ENCODE results near the gene KCNC3. TPM values are rescaled to one million over a fixed set of nuclear protein-coding genes. Genes with fewer than 3 reads are reported as not detected.
A peak's percentile ranks its signal among the peaks of the same experiment; 100 is the strongest.

Gene KCNC3
- total and polyA plus RNA-seq, 4 donors = 0.15 to 3.2 (median 1.2) TPM

GRCh38 chr19:50293263-50294004, 35.7 kb downstream of the KCNC3 start:
- Histone ChIP-seq H3K4me1 (ENCODE audit: control insufficient read depth in 1 of 2, insufficient read depth in 2 of 2, low read length in 2 of 2) (no peaks in the 10 kb centered on the region), H3K36me3 (ENCODE audit: control insufficient read depth in 1 of 2, insufficient read depth in 2 of 2, low read length in 1 of 2) (peaks cover 0 to 2% of the 10 kb centered on the region in 2 donors), H3K27ac (ENCODE audit: low read depth in 1 of 2, low read length in 2 of 2) (no peak overlapping the region), H3K9me3 (ENCODE audit: control insufficient read depth, low read length) (no peaks in the 10 kb centered on the region), H3K27me3 (ENCODE audit: control insufficient read depth in 1 of 2, insufficient read depth in 2 of 2, low read length in 1 of 2) (no peaks in the 10 kb centered on the region), H3K4me3 (ENCODE audit: low read length in 2 of 2) (no peak overlapping the region)
- whole genome bisulfite sequencing, 2 donors = 85 to 88% methylated on average over 11 to 14 of the region's 14 CpGs
- ATAC-seq (ENCODE audit: low FRiP score) (no peak), DNase-seq (peak in 1 of 2 donors; percentile 57)
- intact Hi-C loops (cut with DNase I) = no loop called here

GRCh38 chr19:50292216-50292827, 36.9 kb downstream of the KCNC3 start:
- no peaks in the 10 kb centered on the region for H3K4me1 ChIP-seq (ENCODE audit: control insufficient read depth in 1 of 2, insufficient read depth in 2 of 2, low read length in 2 of 2)
- no peaks in the 10 kb centered on the region for H3K9me3 ChIP-seq (ENCODE audit: control insufficient read depth, low read length)
- H3K27ac ChIP-seq (ENCODE audit: low read depth in 1 of 2, low read length in 2 of 2) = no peak overlapping the region
- peaks cover 0 to 2% of the 10 kb centered on the region in 2 donors for H3K36me3 ChIP-seq (ENCODE audit: control insufficient read depth in 1 of 2, insufficient read depth in 2 of 2, low read length in 1 of 2)
- ATAC-seq (ENCODE audit: low FRiP score) (no peak), DNase-seq (peak in 1 of 2 donors; percentile 42)
- H3K4me3 ChIP-seq (ENCODE audit: low read length in 2 of 2) = no peak overlapping the region
- H3K27me3 ChIP-seq (ENCODE audit: control insufficient read depth in 1 of 2, insufficient read depth in 2 of 2, low read length in 1 of 2) = no peaks in the 10 kb centered on the region
- intact Hi-C loops (cut with DNase I) = no loop called here
- 81 to 87% methylated on average over 11 of the region's 11 CpGs for WGBS, 2 donors

GRCh38 chr19:50290775-50291174, 38.4 kb downstream of the KCNC3 start:
- Histone ChIP-seq H3K9me3 (ENCODE audit: control insufficient read depth, low read length) (peaks cover 4% of the 10 kb centered on the region), H3K4me1 (ENCODE audit: control insufficient read depth in 1 of 2, insufficient read depth in 2 of 2, low read length in 2 of 2) (no peaks in the 10 kb centered on the region), H3K36me3 (ENCODE audit: control insufficient read depth in 1 of 2, insufficient read depth in 2 of 2, low read length in 1 of 2) (peaks cover 0 to 2% of the 10 kb centered on the region in 2 donors), H3K4me3 (ENCODE audit: low read length in 2 of 2) (no peak overlapping the region), H3K27me3 (ENCODE audit: control insufficient read depth in 1 of 2, insufficient read depth in 2 of 2, low read length in 1 of 2) (no peaks in the 10 kb centered on the region), H3K27ac (ENCODE audit: low read depth in 1 of 2, low read length in 2 of 2) (no peak overlapping the region)
- intact Hi-C loops (cut with DNase I) = no loop called here
- WGBS, 2 donors = 78 to 84% methylated on average over 14 to 15 of the region's 15 CpGs
- DNase-seq = peak in 1 of 2 donors; percentile 57
- no peak for ATAC-seq (ENCODE audit: low FRiP score)

- WGBS, 2 donors = 80 to 81% methylated on average over 6 of the region's 6 CpGs
- ATAC-seq (ENCODE audit: low FRiP score) = no peak
- intact Hi-C loops (cut with DNase I) = no loop called here
- peak in 1 of 2 donors; percentile 58 for DNase-seq
- H3K4me3 ChIP-seq (ENCODE audit: low read length in 2 of 2) = no peak overlapping the region
- peaks cover 0 to 2% of the 10 kb centered on the region in 2 donors for H3K36me3 ChIP-seq (ENCODE audit: control insufficient read depth in 1 of 2, insufficient read depth in 2 of 2, low read length in 1 of 2)
- no peaks in the 10 kb centered on the region for H3K27me3 ChIP-seq (ENCODE audit: control insufficient read depth in 1 of 2, insufficient read depth in 2 of 2, low read length in 1 of 2)
- H3K4me1 ChIP-seq (ENCODE audit: control insufficient read depth in 1 of 2, insufficient read depth in 2 of 2, low read length in 2 of 2) = no peaks in the 10 kb centered on the region
- H3K27ac ChIP-seq (ENCODE audit: low read depth in 1 of 2, low read length in 2 of 2) = no peak overlapping the region
- peaks cover 4% of the 10 kb centered on the region for H3K9me3 ChIP-seq (ENCODE audit: control insufficient read depth, low read length)
Measured at GRCh38 chr19:50290011-50290410, 39.2 kb downstream of the KCNC3 start.

- 91 to 93% methylated on average over 5 of the region's 5 CpGs for WGBS, 2 donors
- H3K27ac ChIP-seq (ENCODE audit: low read depth in 1 of 2, low read length in 2 of 2) = no peak overlapping the region
- peaks cover 0 to 2% of the 10 kb centered on the region in 2 donors for H3K36me3 ChIP-seq (ENCODE audit: control insufficient read depth in 1 of 2, insufficient read depth in 2 of 2, low read length in 1 of 2)
- DNase-seq (no peak), ATAC-seq (ENCODE audit: low FRiP score) (no peak)
- H3K4me1 ChIP-seq (ENCODE audit: control insufficient read depth in 1 of 2, insufficient read depth in 2 of 2, low read length in 2 of 2) = no peaks in the 10 kb centered on the region
- peaks cover 4% of the 10 kb centered on the region for H3K9me3 ChIP-seq (ENCODE audit: control insufficient read depth, low read length)
- no peak overlapping the region for H3K4me3 ChIP-seq (ENCODE audit: low read length in 2 of 2)
- intact Hi-C loops (cut with DNase I) = no loop called here
- no peaks in the 10 kb centered on the region for H3K27me3 ChIP-seq (ENCODE audit: control insufficient read depth in 1 of 2, insufficient read depth in 2 of 2, low read length in 1 of 2)
Measured at GRCh38 chr19:50288954-50289353, 40.2 kb downstream of the KCNC3 start.

- H3K4me3 ChIP-seq (ENCODE audit: low read length in 2 of 2) = no peak overlapping the region
- H3K36me3 ChIP-seq (ENCODE audit: control insufficient read depth in 1 of 2, insufficient read depth in 2 of 2, low read length in 1 of 2) = peaks cover 0 to 2% of the 10 kb centered on the region in 2 donors
- intact Hi-C loops (cut with DNase I) = no loop called here
- no peak overlapping the region for H3K27ac ChIP-seq (ENCODE audit: low read depth in 1 of 2, low read length in 2 of 2)
- WGBS, 2 donors = 94% methylated on average over 2 of the region's 2 CpGs
- no peaks in the 10 kb centered on the region for H3K4me1 ChIP-seq (ENCODE audit: control insufficient read depth in 1 of 2, insufficient read depth in 2 of 2, low read length in 2 of 2)
- H3K27me3 ChIP-seq (ENCODE audit: control insufficient read depth in 1 of 2, insufficient read depth in 2 of 2, low read length in 1 of 2) = no peaks in the 10 kb centered on the region
- no peak for ATAC-seq (ENCODE audit: low FRiP score)
- no peak for DNase-seq
- H3K9me3 ChIP-seq (ENCODE audit: control insufficient read depth, low read length) = peaks cover 4% of the 10 kb centered on the region
Measured at GRCh38 chr19:50287331-50287730, 41.8 kb downstream of the KCNC3 start.

- Histone ChIP-seq H3K4me3 (ENCODE audit: low read length in 2 of 2) (no peak overlapping the region), H3K36me3 (ENCODE audit: control insufficient read depth in 1 of 2, insufficient read depth in 2 of 2, low read length in 1 of 2) (peaks cover 0 to 2% of the 10 kb centered on the region in 2 donors), H3K27ac (ENCODE audit: low read depth in 1 of 2, low read length in 2 of 2) (no peak overlapping the region), H3K4me1 (ENCODE audit: control insufficient read depth in 1 of 2, insufficient read depth in 2 of 2, low read length in 2 of 2) (no peaks in the 10 kb centered on the region), H3K9me3 (ENCODE audit: control insufficient read depth, low read length) (peaks cover 4% of the 10 kb centered on the region), H3K27me3 (ENCODE audit: control insufficient read depth in 1 of 2, insufficient read depth in 2 of 2, low read length in 1 of 2) (no peaks in the 10 kb centered on the region)
- intact Hi-C loops (cut with DNase I) = no loop called here
- 94 to 98% methylated on average over 18 of the region's 18 CpGs for WGBS, 2 donors
- peak in 1 of 2 donors; percentile 59 for DNase-seq
- ATAC-seq (ENCODE audit: low FRiP score) = no peak
Measured at GRCh38 chr19:50286443-50286842, 42.7 kb downstream of the KCNC3 start.

GRCh38 chr19:50285833-50286232, 43.3 kb downstream of the KCNC3 start:
- WGBS, 2 donors = 91 to 92% methylated on average over 2 of the region's 2 CpGs
- no peak overlapping the region for H3K4me3 ChIP-seq (ENCODE audit: low read length in 2 of 2)
- H3K9me3 ChIP-seq (ENCODE audit: control insufficient read depth, low read length) = peaks cover 4% of the 10 kb centered on the region
- DNase-seq = no peak
- H3K27me3 ChIP-seq (ENCODE audit: control insufficient read depth in 1 of 2, insufficient read depth in 2 of 2, low read length in 1 of 2) = no peaks in the 10 kb centered on the region
- ATAC-seq (ENCODE audit: low FRiP score) = no peak
- H3K36me3 ChIP-seq (ENCODE audit: control insufficient read depth in 1 of 2, insufficient read depth in 2 of 2, low read length in 1 of 2) = peaks cover 0 to under 1% of the 10 kb centered on the region in 2 donors
- H3K27ac ChIP-seq (ENCODE audit: low read depth in 1 of 2, low read length in 2 of 2) = no peak overlapping the region
- H3K4me1 ChIP-seq (ENCODE audit: control insufficient read depth in 1 of 2, insufficient read depth in 2 of 2, low read length in 2 of 2) = no peaks in the 10 kb centered on the region
- intact Hi-C loops (cut with DNase I) = no loop called here

- Histone ChIP-seq H3K9me3 (ENCODE audit: control insufficient read depth, low read length) (peaks cover 4% of the 10 kb centered on the region), H3K36me3 (ENCODE audit: control insufficient read depth in 1 of 2, insufficient read depth in 2 of 2, low read length in 1 of 2) (no peaks in the 10 kb centered on the region), H3K27me3 (ENCODE audit: control insufficient read depth in 1 of 2, insufficient read depth in 2 of 2, low read length in 1 of 2) (no peaks in the 10 kb centered on the region), H3K4me1 (ENCODE audit: control insufficient read depth in 1 of 2, insufficient read depth in 2 of 2, low read length in 2 of 2) (no peaks in the 10 kb centered on the region), H3K4me3 (ENCODE audit: low read length in 2 of 2) (no peak overlapping the region), H3K27ac (ENCODE audit: low read depth in 1 of 2, low read length in 2 of 2) (no peak overlapping the region)
- intact Hi-C loops (cut with DNase I) = no loop called here
- ATAC-seq (ENCODE audit: low FRiP score) (no peak), DNase-seq (peak in 1 of 2 donors; percentile 73)
- WGBS, 2 donors = 93 to 95% methylated on average over 18 to 22 of the region's 22 CpGs
Measured at GRCh38 chr19:50281491-50281890, 47.7 kb downstream of the KCNC3 start.
